HG03196 (cell line): ENCODE results near the gene MYO5B.
"Not testable (repeated sequence)": the region's sequence is repeated elsewhere in the genome, so short reads cannot be mapped to it uniquely, and the experiment has no call there.

ENCODE experiments used
- ATAC-seq: cut with Tn5 transposase; IDR thresholded peaks from one replicate; pipeline ENCODE4 v1.9.1; 2021; ENCODE audit not compliant: unreplicated experiment

MYO5B gene

GRCh38 chr18:50105027-50105426 is 89.9 kb downstream of the MYO5B start:
- no peak for ATAC-seq

GRCh38 chr18:50104421-50104820 is 90.5 kb downstream of the MYO5B start:
- no peak for ATAC-seq

DNA sequence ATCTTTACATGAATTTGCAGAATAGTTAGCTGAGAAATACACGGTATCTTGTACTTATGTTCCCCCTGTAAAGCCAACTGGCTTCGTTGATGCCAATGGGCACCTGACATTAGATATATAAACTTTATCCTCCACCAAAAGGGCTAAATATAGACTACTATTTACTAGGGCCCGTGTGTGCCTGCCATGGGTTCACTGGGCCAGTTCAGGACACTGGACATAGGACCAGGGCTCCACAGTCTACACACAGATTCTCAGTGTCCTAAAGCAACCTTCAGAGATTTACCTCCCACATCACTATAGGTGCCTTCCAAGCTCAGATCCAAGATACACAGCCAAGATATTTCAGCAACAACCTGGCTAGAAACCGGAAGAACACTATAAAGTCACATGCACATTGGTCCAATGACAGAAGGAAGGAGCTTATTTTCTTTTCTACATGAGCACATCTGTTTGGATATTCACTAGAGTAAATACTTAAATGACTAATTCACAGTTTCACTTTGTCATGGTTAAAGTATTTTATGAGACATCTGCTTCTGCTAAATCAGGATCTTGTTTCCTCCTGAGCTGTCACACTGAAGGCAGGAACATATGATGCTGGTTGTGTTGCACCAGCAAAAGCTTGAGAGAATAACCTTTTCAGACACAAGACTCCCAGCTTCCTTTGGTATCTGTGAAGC is 95.1 kb downstream of the MYO5B start:
- ATAC-seq: peak; percentile 66

DNA sequence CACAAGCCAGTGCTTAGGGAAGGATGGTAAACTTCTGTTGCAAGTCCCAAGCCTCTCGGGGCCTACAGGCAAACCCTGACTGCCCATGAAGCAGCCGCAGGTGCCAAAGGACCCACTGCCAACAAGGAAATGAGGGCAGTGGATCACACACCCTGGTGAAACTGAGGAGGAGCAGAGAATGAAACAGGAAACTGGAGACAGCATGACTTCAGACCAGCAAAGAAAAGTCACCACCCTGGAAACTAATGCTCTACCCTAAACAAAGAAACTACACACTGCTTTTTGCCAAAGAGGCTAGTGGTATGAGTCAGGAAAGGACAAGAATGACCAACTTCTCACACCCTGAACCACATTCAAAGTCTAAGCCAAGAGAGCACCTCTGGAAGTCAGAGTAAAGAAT is 97.2 kb downstream of the MYO5B start:
- ATAC-seq: no peak

- no peak for ATAC-seq
Observed at GRCh38 chr18:50096766-50097435, 98.0 kb downstream of the MYO5B start.

- not testable (repeated sequence) for ATAC-seq
Observed at GRCh38 chr18:50094786-50095185, 100.2 kb downstream of the MYO5B start.

- ATAC-seq: no peak
Observed at GRCh38 chr18:50094221-50094773, 100.7 kb downstream of the MYO5B start.

DNA sequence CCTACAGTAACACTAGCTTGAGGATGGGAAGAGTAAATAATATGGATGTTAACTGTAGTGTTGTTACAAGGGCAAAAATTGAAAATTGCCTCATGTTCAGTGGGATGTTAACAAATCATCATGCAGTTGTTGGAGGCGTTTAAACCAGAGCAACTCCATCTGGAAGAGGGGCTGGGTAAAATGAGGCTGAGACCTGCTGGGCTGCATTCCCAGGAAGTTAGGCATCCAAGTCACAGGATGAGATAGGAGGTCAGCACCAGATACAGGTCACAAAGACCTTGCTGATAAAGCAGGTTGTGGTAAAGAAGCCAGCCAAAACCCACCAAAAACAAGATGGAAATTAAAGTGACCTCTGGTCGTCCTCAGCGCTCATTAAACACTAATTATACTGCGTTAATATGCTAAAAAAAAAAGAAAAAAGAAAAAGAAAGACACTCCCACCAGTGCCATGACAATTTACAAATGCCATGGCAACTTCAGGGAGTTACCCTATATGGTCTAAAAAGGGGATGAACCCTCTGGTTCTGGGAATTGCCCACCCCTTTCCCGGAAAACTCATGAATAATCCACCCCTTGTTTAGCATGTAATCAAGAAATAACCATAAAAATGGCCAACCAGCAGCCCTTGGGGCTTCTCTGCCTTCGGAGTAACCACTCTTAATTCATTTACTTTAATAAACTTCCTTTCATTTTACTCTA is 101.4 kb downstream of the MYO5B start:
- no peak for ATAC-seq

DNA sequence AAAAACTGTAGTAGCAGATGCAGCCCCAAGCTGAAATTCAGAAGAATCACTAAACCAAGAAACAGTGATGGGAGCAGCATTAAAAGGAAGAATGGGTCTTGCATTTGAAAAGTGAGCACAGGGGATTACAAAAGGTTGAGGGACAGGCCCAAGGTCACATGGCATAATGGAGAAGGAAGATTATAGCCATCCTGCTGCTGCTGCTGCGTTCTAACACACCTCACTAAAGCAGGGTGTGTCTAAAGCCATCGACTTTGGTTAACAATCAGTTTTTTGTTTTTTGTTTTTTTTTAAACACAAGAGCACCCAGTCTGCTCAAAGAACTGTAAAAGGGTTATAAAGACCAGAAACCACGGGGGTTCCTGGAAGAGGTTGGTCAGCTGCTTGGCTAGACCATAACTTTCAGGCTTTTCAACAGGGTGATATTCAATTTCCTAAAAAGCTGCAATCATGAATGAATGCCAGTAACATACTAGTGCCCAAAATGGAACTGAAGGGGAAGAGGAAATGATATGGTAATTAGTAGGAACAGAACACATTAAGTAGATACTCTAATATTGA is 102.6 kb downstream of the MYO5B start:
- no peak for ATAC-seq

- ATAC-seq: no peak
Observed at GRCh38 chr18:50091509-50092244, 103.3 kb downstream of the MYO5B start.

DNA sequence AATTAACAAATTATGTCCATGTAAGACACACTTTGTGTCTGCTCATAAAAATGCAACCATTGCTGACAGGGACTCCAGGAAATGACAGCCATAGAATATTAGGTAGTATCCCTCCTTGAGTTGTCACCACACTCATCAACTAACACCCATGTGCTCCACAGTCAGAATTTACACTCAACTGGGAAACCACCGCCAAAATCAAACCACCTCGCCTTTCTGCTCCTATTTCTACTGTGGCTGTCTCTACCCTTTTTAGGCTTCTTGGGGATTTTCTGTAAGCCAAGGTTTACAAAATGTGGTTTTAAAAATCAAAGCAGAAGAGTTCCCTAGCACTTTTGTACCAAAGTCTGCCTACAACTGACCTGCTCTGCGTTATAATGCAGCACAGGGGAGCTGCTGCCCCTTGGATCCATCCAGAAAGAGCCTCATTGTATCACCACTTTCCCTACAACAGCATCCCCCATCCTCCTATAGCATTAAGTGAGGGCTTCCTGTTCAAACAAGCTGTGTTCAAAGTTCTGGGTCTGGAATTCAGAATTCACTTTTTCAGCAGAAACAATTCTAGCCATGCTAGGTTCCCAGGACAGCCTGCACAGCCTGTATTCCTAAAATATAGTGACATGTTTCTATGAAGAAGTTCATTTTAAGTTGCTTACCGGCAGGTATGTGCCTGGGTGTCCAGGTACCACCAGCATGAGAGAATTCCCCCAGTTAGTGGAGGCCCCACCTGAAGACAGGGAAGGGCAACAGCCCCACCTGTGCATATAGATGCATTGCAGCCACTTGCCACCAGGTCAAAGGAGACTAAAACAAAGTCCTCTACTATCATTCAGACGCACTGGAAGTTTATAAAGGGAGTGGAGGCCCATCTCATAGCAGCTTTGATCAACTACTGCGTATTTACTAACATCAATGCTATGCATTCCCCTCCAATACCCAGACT is 104.3 kb downstream of the MYO5B start:
- ATAC-seq: no peak

DNA sequence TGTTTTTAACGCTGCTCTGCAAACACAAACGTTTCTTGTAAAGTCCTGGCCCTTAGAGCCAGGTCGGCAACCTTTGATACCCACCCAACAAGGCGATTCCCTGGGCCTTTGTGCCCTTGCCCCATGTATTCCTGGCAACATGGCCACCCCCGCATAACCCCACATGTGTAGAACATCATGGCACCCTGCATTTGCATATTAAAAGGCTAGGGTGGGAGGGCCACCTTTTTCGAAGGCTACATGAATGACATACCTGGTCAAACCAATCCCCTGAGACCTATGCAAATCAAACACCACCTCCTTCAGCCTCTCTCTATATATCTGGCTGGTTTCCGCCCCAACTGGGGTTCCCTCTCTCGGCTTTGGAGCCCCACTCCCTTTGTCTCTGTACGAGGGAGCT is 105.2 kb downstream of the MYO5B start:
- no peak for ATAC-seq

DNA sequence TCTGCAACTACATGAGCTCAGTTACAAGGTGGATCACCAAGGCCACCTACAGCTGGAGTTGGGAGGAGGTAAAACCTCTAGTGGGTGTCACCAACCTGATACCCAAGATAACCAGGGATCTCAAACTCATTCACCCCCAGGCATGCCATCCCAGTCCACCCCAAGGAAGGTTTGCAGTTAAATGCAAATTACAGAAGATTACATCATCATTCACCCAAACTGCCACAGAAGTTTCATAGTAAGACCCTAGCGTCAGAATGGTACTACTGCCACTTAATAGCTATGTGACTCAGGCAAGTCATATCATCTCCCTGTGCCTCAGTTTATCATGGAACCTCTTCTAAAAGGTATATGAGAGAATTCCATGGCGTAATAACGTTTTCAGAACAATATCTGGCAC is 111.2 kb downstream of the MYO5B start:
- no peak for ATAC-seq

DNA sequence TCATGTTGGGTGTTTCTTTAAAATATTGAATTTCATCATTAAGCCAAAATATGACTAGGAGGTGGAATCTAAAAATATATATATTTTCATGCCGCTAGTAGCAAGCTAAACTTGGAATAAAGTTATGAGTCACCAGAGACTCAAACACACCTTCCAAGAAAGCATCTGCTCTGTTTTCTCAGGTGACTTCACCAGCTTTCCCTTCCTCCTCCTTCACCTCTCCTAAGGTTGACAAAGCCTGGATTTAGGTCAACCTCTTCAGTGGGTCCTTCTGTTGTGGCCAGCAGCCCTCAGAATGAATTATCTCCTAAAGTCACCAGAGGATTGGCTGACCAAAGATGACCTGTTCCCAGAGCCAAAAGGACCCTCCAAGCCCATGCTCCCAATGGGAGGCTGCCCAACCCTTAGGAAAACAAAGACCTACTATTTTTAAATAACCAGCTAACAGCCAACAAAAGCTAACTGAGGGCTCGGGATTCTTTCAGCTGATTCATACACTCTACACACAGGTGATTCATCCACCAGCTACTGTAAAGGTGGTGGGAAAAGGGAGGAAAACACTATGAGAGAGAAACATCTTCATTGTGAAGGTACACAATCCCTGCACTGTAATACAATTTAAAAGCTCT is 113.9 kb downstream of the MYO5B start:
- no peak for ATAC-seq

GRCh38 chr18:50080316-50080715 is 114.6 kb downstream of the MYO5B start:
- ATAC-seq: no peak

DNA sequence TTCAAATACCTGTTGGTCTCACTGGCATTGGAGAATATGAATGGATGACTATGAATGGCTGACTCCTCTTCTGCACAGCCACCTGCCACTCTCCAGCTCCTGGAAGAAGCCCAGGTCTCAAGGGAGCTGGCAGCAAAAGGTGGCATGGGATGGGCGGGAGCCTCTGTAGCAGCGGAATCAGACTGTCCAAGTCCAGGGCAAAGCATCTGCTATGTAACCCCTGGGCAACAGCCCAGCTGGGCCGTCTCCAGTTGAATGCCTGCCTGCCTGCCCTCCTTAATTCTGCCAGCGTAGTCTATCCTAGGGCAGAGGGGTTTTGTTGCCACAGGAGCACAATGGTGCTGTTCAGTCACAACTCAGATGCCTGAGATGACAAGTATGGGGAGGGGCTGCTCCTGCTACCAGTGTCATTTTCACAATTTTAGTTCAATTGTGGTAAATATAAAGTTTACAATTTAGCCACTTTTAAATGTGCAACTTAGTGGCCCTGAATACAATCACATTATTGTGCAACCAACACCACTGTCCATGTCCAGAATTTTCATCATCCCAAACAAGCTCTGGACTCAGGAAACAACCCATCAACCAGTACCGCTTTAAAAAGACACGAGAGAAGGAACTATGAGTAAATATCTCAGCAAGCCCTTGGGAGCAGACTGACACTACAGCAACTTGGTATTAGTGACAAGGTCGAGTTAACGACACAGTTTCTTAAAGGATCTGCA is 115.2 kb downstream of the MYO5B start:
- ATAC-seq: no peak

GRCh38 chr18:50076277-50076676 is 118.7 kb downstream of the MYO5B start:
- ATAC-seq: no peak

GRCh38 chr18:50075772-50076171 is 119.2 kb downstream of the MYO5B start:
- ATAC-seq: no peak

GRCh38 chr18:50074404-50074803 is 120.5 kb downstream of the MYO5B start:
- no peak for ATAC-seq
